K562 (cell line): ENCODE measurements around the gene C1QC.

ENCODE experiments used
- ASH1L ChIP-seq: fragments of 450-650 bp; IDR thresholded peaks from 2 replicates; pipeline ENCODE4 v1.6.1; 2018; ENCODE audit warnings: borderline replicate concordance, mild to moderate bottlenecking, low read depth; ENCODE audit not compliant: partially characterized antibody
- BRF1 ChIP-seq: IDR thresholded peaks from 3 replicates; pipeline ENCODE4 v1.6.1; 2011; ENCODE audit warnings: borderline replicate concordance, mild to moderate bottlenecking; ENCODE audit not compliant: insufficient read length; ENCODE audit errors: extremely low read depth
- EZH2 ChIP-seq: IDR thresholded peaks from 2 replicates; pipeline ENCODE4 v1.6.1; 2012; ENCODE audit warnings: low read depth, mild to moderate bottlenecking, inconsistent platforms, low read length, borderline replicate concordance
- HIVEP1 ChIP-seq: fragments of 250-450 bp; sonication (Bioruptor Pico); IDR thresholded peaks from 2 replicates; pipeline ENCODE4 v1.4.0; 2020; ENCODE audit warnings: mild to moderate bottlenecking
- POLR2A ChIP-seq: fragments of 450-650 bp; conservative IDR thresholded peaks from 2 replicates; pipeline ENCODE4 v1.6.1; 2016
- XRCC4 ChIP-seq: IDR thresholded peaks from one replicate; pipeline ENCODE4 v1.6.1; 2011; ENCODE audit not compliant: insufficient read depth, insufficient read length; ENCODE audit errors: extremely low read depth
- ZBTB7A ChIP-seq: IDR thresholded peaks from 2 replicates; pipeline ENCODE4 v1.6.1; 2011; ENCODE audit warnings: low read depth, mild to moderate bottlenecking, low read length, moderate library complexity, borderline replicate concordance; ENCODE audit not compliant: control insufficient read depth
- TF ChIP-seq, protein P1 (sequence below), 3 experiments: IDR thresholded peaks in 2 of 3; conservative IDR thresholded peaks in 1 of 3; 2 replicates each; pipeline ENCODE4 v1.5.1; 2011 to 2012; ENCODE audit warnings: low read length in 3 of 3, mild to moderate bottlenecking in 3 of 3, control low read depth in 2 of 3, improper control_type of control experiment in 1 of 3, inconsistent platforms in 1 of 3, low read depth in 1 of 3, mixed read lengths in 1 of 3, moderate library complexity in 1 of 3; ENCODE audit not compliant: insufficient read depth in 2 of 3
- TF ChIP-seq, protein P2 (sequence below): fragments of 450-650 bp; formaldehyde crosslinking; IDR thresholded peaks from 2 replicates; pipeline ENCODE4 v1.4.0; 2022; ENCODE audit warnings: missing genetic modification characterization

GRCh38 chr1:22643928-22644327 lies 495 bp downstream of the C1QC start:
- TF ChIP-seq POLR2A = no peak
- no peak for TF ChIP-seq ZBTB7A
- no peak for TF ChIP-seq ASH1L
- TF ChIP-seq BRF1 = no peak
- no peak for TF ChIP-seq HIVEP1
- no peak for TF ChIP-seq EZH2
- TF ChIP-seq, protein P1, sequence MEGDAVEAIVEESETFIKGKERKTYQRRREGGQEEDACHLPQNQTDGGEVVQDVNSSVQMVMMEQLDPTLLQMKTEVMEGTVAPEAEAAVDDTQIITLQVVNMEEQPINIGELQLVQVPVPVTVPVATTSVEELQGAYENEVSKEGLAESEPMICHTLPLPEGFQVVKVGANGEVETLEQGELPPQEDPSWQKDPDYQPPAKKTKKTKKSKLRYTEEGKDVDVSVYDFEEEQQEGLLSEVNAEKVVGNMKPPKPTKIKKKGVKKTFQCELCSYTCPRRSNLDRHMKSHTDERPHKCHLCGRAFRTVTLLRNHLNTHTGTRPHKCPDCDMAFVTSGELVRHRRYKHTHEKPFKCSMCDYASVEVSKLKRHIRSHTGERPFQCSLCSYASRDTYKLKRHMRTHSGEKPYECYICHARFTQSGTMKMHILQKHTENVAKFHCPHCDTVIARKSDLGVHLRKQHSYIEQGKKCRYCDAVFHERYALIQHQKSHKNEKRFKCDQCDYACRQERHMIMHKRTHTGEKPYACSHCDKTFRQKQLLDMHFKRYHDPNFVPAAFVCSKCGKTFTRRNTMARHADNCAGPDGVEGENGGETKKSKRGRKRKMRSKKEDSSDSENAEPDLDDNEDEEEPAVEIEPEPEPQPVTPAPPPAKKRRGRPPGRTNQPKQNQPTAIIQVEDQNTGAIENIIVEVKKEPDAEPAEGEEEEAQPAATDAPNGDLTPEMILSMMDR (IDR thresholded peaks at IDR 0.05 in 2 of 3, conservative IDR thresholded peaks at IDR 0.05 in 1 of 3; ENCODE audit: insufficient read depth in 2 of 3, low read depth in 1 of 3, low read length in 3 of 3) = no peak
- no peak for TF ChIP-seq XRCC4
- TF ChIP-seq, protein P2, sequence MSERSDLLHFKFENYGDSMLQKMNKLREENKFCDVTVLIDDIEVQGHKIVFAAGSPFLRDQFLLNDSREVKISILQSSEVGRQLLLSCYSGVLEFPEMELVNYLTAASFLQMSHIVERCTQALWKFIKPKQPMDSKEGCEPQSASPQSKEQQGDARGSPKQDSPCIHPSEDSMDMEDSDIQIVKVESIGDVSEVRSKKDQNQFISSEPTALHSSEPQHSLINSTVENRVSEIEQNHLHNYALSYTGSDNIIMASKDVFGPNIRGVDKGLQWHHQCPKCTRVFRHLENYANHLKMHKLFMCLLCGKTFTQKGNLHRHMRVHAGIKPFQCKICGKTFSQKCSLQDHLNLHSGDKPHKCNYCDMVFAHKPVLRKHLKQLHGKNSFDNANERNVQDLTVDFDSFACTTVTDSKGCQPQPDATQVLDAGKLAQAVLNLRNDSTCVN (CRISPR knock-in tag) = no peak
